ENCODE data around the gene CRY2. TPM values are rescaled to one million over a fixed set of nuclear protein-coding genes. Genes with fewer than 3 reads are reported as not detected.

Gene CRY2
- polyA plus RNA-seq, 4 donors: 26.5 to 30.4 (median 29.1) TPM

GRCh38 chr11:45927332-45927683 is 80.0 kb downstream of the CRY2 start:
- DNase-seq (ENCODE audit: low read depth in 4 of 4, low spot score in 3 of 4): no peak

GRCh38 chr11:45927684-45928413 is 80.6 kb downstream of the CRY2 start:
- no peak for DNase-seq (ENCODE audit: low read depth in 4 of 4, low spot score in 3 of 4)

- DNase-seq (ENCODE audit: low read depth in 4 of 4, low spot score in 3 of 4): no peak
Observed at GRCh38 chr11:45928535-45929215, 81.4 kb downstream of the CRY2 start.

GRCh38 chr11:45929486-45930030 is 82.3 kb downstream of the CRY2 start:
- DNase-seq (ENCODE audit: low read depth in 4 of 4, low spot score in 3 of 4): no peak

GRCh38 chr11:45930031-45930794 is 82.9 kb downstream of the CRY2 start:
- DNase-seq (ENCODE audit: low read depth in 4 of 4, low spot score in 3 of 4): no peak

GRCh38 chr11:45930951-45931570 is 83.8 kb downstream of the CRY2 start:
- DNase-seq (ENCODE audit: low read depth in 4 of 4, low spot score in 3 of 4): no peak

- no peak for DNase-seq (ENCODE audit: low read depth in 4 of 4, low spot score in 3 of 4)
Observed at GRCh38 chr11:45931739-45932138, 84.5 kb downstream of the CRY2 start.

GRCh38 chr11:45932217-45932616 is 84.9 kb downstream of the CRY2 start:
- no peak for DNase-seq (ENCODE audit: low read depth in 4 of 4, low spot score in 3 of 4)

Other genes with a start within 250 kb of the CRY2 start
- gene CHST1, start 181.9 kb upstream of the CRY2 start, polyA plus RNA-seq (ENCODE audit: insufficient read length in 4 of 4): 10 to 100 TPM in 1 of 4 donors, 1 to 10 TPM in 3; 6.4 to 13.4 (median 8.0) TPM
- gene SLC35C1, start 42.3 kb upstream of the CRY2 start, polyA plus RNA-seq (ENCODE audit: insufficient read length in 4 of 4): 1 to 10 TPM; 7.4 to 9.5 (median 8.5) TPM
- gene MAPK8IP1, start 38.2 kb downstream of the CRY2 start, polyA plus RNA-seq (ENCODE audit: insufficient read length in 4 of 4): 10 to 100 TPM in 3 of 4 donors, 1 to 10 TPM in 1; 9.3 to 14.4 (median 11.7) TPM
- under 1 TPM in 3 of 4 donors, not detected in 1; 0.45 to 0.55 (median 0.55) TPM for gene FREY1, start 59.8 kb downstream of the CRY2 start, polyA plus RNA-seq (ENCODE audit: insufficient read length in 4 of 4)
- 10 to 100 TPM; 16.0 to 23.8 (median 16.3) TPM for gene PEX16, start 70.4 kb downstream of the CRY2 start, polyA plus RNA-seq (ENCODE audit: insufficient read length in 4 of 4)
- 10 to 100 TPM; 21.0 to 25.6 (median 22.8) TPM for gene LARGE2, start 75.2 kb downstream of the CRY2 start, polyA plus RNA-seq (ENCODE audit: insufficient read length in 4 of 4)

All from right renal pelvis (tissue), 4 donors.